Thoracic aorta (tissue), 2 donors: ENCODE data around the gene PDIA6. TPM values are rescaled to one million over a fixed set of nuclear protein-coding genes. Genes with fewer than 3 reads are reported as not detected.

Source experiments
- ATAC-seq: fragments of 150-250 bp; one replicate; pipeline ENCODE4 v1.8.0; 2017; ENCODE audit warnings: low read depth; ENCODE audit not compliant: insufficient number of reproducible peaks, low FRiP score
- DNase-seq: peaks from one replicate; pipeline ENCODE4 v3.0.0-alpha.2; 2020; ENCODE audit warnings: low spot score
- H3K27ac ChIP-seq, 2 donors: fragments of 200-600 bp; sonication (generic); 1 replicate in 1 of 2; 2 replicates in 1 of 2; pipeline ENCODE4 v1.5.1; 2016; ENCODE audit warnings: mild to moderate bottlenecking in 2 of 2, moderate library complexity in 2 of 2
- H3K27me3 ChIP-seq: fragments of 200-600 bp; sonication (generic); replicated peaks from 2 replicates; pipeline ENCODE4 v1.6.0; 2016; ENCODE audit warnings: mild to moderate bottlenecking; ENCODE audit not compliant: insufficient read depth
- H3K36me3 ChIP-seq: fragments of 200-600 bp; sonication (generic); one replicate; pipeline ENCODE4 v1.5.1; 2016
- H3K4me1 ChIP-seq, 2 donors: fragments of 200-600 bp; sonication (generic); 1 replicate in 1 of 2; 2 replicates in 1 of 2; pipeline versions ENCODE4 v1.5.1 to v1.6.0; 2016; ENCODE audit warnings: low read depth in 2 of 2, mild to moderate bottlenecking in 1 of 2; ENCODE audit not compliant: control insufficient read depth in 1 of 2
- H3K4me3 ChIP-seq: fragments of 200-600 bp; sonication (generic); 2 replicates; pipeline ENCODE4 v1.5.1; 2016; ENCODE audit warnings: mild to moderate bottlenecking
- H3K9me3 ChIP-seq: fragments of 200-600 bp; sonication (generic); 2 replicates; pipeline ENCODE4 v1.5.1; 2016
- total RNA-seq, 2 donors: library from RNA; depleted of rRNA; stranded (reverse); fragments of >200 nt; gene quantifications; one replicate each; pipeline versions ENCODE4 v1.1.0 to v1.2.3, GENCODE V29; 2016
- TF ChIP-seq, protein P1 (sequence below): fragments of 200-600 bp; sonication (generic); IDR thresholded peaks from one replicate; pipeline ENCODE4 v1.5.1; 2019; ENCODE audit warnings: antibody characterized with exemption

Gene PDIA6
- total RNA-seq, 2 donors from 2014 or later = 94.9 to 100 TPM

DNA sequence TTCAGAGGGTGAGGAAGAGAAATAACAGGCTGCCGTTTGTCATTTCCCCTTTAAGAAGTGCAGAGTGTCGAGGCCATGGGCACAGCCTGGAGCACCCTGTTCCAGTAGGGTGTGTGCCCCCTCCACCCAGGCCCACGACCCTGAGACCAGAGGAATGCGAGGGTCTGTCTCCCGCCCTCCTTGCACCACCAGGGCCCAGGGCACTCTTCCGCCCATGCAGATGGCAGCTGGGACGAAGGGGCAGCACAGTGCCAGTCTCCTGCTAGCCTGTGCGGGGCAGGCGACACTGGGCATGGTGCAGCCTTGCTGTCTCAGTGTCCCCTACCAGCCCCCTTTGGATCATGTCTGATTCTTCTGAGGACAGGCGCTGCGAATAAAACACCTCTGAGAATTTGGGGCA is 15.8 kb upstream of the PDIA6 start:
- Histone ChIP-seq H3K4me1 (peaks cover 0 to 5% of the 10 kb centered on the region in 2 donors), H3K27ac (no peak overlapping the region), H3K27me3 (no peaks in the 10 kb centered on the region), H3K4me3 (no peak overlapping the region), H3K9me3 (no peaks in the 10 kb centered on the region), H3K36me3 (no peaks in the 10 kb centered on the region)
- TF ChIP-seq, protein P1, sequence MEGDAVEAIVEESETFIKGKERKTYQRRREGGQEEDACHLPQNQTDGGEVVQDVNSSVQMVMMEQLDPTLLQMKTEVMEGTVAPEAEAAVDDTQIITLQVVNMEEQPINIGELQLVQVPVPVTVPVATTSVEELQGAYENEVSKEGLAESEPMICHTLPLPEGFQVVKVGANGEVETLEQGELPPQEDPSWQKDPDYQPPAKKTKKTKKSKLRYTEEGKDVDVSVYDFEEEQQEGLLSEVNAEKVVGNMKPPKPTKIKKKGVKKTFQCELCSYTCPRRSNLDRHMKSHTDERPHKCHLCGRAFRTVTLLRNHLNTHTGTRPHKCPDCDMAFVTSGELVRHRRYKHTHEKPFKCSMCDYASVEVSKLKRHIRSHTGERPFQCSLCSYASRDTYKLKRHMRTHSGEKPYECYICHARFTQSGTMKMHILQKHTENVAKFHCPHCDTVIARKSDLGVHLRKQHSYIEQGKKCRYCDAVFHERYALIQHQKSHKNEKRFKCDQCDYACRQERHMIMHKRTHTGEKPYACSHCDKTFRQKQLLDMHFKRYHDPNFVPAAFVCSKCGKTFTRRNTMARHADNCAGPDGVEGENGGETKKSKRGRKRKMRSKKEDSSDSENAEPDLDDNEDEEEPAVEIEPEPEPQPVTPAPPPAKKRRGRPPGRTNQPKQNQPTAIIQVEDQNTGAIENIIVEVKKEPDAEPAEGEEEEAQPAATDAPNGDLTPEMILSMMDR = no peak
- no peak for DNase-seq
- ATAC-seq = no peak

DNA sequence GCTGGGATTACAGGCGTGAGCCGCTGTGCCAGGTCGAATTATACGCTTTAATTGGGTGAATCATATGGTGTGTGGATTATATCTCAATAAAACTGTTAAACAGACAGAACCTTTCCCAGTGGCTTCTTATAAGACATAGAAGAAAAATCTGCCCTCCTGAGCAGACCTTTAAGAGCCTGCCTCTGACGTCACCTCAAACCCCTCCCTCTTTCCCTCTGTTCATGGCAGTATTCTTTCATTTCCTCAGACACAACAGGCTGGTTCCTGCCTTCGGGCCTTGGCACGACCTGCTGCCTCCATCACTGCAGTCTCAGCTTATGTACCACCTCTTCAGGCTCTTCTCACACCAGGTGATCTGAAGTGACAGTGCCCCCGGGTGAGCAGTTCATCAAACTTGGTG is 14.0 kb upstream of the PDIA6 start:
- Histone ChIP-seq H3K27ac (no peak overlapping the region), H3K36me3 (no peaks in the 10 kb centered on the region), H3K4me1 (no peaks in the 10 kb centered on the region), H3K4me3 (no peak overlapping the region), H3K9me3 (no peaks in the 10 kb centered on the region), H3K27me3 (no peaks in the 10 kb centered on the region)
- DNase-seq = no peak
- TF ChIP-seq, protein P1 = no peak
- no peak for ATAC-seq

DNA sequence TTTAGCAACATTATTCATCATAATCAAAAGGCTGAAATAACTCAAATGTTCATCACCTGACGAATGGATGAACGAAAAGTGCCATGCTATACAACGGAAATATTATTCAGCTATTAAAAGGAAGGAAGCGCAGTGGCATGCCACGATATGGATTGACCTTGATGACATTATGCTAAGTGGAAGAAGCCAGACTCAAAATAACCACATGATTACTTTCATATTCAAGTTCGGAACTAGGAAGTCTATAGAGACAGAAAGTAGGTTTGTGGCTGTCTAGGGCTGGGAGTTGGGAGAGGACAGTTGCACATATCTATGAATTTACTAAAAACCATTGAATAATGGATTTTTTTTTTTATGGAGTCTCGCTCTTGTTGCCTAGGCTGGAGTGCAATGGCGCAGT is 13.4 kb upstream of the PDIA6 start:
- Histone ChIP-seq H3K27me3 (no peaks in the 10 kb centered on the region), H3K4me1 (no peaks in the 10 kb centered on the region), H3K9me3 (no peaks in the 10 kb centered on the region), H3K4me3 (no peak overlapping the region), H3K36me3 (no peaks in the 10 kb centered on the region), H3K27ac (no peak overlapping the region)
- ATAC-seq (no peak), DNase-seq (no peak)
- TF ChIP-seq, protein P1 = no peak

DNA sequence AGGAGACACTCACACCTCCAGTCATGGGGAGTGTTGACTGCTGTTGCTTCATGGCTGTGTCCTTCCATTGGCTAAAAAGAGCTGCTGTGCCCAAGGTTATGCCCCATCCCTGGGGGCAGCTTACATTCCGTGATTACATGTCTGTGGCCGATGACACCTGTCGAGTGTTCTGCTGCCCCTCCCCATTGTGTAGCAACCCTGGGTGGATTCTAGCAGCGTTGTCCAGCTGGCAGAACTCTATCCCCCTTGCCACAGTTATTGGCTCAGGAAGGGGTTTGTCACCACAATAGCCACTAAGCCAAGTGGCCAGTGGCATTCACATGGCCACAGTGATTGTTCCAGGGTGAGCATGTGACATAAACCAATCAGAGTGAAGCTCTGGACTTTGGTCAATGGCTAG is 11.6 kb upstream of the PDIA6 start:
- H3K27me3 ChIP-seq = no peaks in the 10 kb centered on the region
- H3K36me3 ChIP-seq = no peaks in the 10 kb centered on the region
- H3K4me3 ChIP-seq = no peak overlapping the region
- TF ChIP-seq, protein P1 = no peak
- H3K4me1 ChIP-seq = no peaks in the 10 kb centered on the region
- no peak overlapping the region for H3K27ac ChIP-seq
- H3K9me3 ChIP-seq = no peaks in the 10 kb centered on the region
- DNase-seq = no peak
- ATAC-seq = no peak

DNA sequence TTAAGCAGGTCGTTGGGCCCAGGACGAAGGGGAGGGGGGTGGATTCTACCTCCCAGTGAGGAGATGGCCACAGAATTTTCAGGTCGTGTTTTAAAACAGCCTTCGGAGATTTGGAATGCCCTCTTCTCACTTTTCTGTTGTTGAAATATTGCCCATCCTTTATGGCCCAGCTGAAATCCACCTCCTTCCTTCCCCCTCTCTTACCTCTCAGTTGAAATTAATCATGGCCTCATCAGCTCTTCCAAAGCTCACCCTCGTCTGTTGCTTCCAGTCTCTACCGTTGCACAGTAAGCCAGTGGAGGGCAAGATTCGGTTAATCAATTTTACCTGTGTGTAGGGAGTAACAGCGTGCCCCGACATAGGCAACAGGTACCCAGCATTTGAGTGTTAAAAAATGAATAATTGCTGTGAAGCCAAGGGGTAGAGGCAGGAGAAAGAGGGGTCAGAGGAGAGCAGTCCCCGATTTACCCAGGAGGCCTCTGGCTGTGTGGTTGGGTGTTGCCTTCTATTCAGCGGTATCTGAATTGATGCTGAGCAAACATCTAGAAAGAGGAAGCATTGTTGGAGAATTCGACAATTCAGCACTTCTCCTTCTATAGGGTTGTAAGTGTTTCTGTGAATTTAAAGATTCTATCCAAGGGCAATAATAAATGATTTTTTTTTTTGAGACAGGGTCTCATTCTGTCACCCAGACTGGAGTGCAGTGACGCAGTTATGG is 8.6 kb upstream of the PDIA6 start:
- DNase-seq (no peak), ATAC-seq (no peak)
- Histone ChIP-seq H3K36me3 (no peaks in the 10 kb centered on the region), H3K27me3 (no peaks in the 10 kb centered on the region), H3K9me3 (no peaks in the 10 kb centered on the region), H3K4me1 (no peaks in the 10 kb centered on the region), H3K27ac (no peak overlapping the region), H3K4me3 (no peak overlapping the region)
- TF ChIP-seq, protein P1 = no peak
